ENCODE data around the gene LMNB1.
A peak's percentile ranks its signal among the peaks of the same experiment; 100 is the strongest.
"Not testable (repeated sequence)": the region's sequence is repeated elsewhere in the genome, so short reads cannot be mapped to it uniquely, and the experiment has no call there.

Gene LMNB1

GRCh38 chr5:126780165-126780827 lies 3.4 kb downstream of the LMNB1 start:
- peak; percentile 67 for DNase-seq

DNA sequence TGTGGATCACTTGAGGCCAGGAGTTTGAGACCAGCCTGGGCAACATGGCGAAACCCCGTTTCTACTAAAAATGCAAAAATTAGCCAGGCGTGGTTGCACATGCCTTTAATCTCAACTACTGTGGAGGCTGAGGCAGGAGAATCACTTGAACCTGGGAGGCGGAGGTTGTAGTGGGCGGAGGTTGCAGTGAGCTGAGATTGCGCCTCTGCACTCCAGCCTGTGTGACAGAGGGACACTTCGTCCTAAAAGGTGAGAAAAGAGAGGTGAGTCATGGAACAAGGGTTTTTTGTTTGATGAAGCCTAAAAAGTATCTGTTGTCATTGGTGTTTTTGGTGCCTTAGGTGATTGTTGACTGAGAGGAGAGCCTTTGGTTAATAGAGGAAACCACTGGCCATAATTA lies 11.5 kb downstream of the LMNB1 start:
- DNase-seq = not testable (repeated sequence)

- DNase-seq = no peak
Measured at GRCh38 chr5:126793097-126793496, 16.2 kb downstream of the LMNB1 start.

DNA sequence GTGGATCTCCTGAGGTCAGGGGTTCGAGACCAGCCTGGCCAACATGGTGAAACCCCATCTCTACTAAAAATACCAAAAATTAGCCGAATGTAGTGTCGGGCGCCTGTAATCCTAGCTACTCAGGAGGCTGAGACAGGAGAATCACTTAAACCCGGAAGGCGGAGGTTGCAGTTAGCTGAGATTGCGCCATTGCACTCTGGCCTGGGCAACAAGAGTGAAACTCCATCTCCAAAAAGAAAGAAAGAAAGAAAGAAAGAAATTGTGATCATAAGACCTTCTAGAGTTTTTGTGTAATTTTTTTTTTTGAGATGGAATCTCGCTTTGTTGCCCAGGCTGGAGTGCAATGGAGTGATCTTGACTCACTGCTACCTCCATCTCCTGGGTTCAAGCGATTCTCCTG lies 16.7 kb downstream of the LMNB1 start:
- not testable (repeated sequence) for DNase-seq

- DNase-seq = no peak
Measured at GRCh38 chr5:126794157-126794828, 17.4 kb downstream of the LMNB1 start.

- DNase-seq = no peak
Measured at GRCh38 chr5:126799780-126800179, 22.8 kb downstream of the LMNB1 start.

- DNase-seq = no peak
Measured at GRCh38 chr5:126801174-126801991, 24.4 kb downstream of the LMNB1 start.

DNA sequence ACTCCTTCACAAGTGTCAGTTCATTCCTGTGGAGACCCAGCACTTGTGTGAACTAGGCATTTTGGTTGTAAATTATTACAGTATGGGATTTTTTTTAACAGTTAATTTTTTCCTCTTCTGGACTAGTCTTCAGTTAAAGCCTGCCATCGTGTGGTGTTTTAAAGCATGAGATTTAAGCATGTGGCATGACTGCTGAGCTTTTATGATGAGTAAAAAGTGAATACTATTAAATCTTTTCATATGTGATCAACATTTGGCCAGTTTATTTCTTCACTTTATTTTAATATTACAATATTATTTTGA lies 25.0 kb downstream of the LMNB1 start:
- peak; percentile 17 for DNase-seq

GRCh38 chr5:126805063-126805462 lies 28.1 kb downstream of the LMNB1 start:
- DNase-seq = no peak

- DNase-seq = no peak
Measured at GRCh38 chr5:126808521-126808988, 31.6 kb downstream of the LMNB1 start.

DNA sequence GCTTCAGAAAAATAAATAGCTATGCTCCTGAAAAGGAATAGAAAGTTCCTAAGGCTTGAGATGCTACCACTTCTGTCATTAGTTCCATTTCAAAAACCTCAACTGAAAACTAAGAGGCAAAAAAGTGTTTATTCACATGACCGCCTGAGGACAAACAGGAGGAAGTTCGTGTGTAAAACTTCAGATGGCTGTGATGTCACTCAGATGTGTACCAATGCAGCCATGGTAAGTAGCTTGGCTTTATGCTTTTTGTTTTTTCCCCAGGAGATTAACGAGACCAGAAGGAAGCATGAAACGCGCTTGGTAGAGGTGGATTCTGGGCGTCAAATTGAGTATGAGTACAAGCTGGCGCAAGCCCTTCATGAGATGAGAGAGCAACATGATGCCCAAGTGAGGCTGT lies 33.0 kb downstream of the LMNB1 start:
- DNase-seq = no peak

- no peak for DNase-seq
Measured at GRCh38 chr5:126810596-126811380, 33.9 kb downstream of the LMNB1 start.

GRCh38 chr5:126811515-126812198 lies 34.7 kb downstream of the LMNB1 start:
- peak; percentile 43 for DNase-seq

GRCh38 chr5:126812199-126812570 lies 35.2 kb downstream of the LMNB1 start:
- DNase-seq = no peak

DNA sequence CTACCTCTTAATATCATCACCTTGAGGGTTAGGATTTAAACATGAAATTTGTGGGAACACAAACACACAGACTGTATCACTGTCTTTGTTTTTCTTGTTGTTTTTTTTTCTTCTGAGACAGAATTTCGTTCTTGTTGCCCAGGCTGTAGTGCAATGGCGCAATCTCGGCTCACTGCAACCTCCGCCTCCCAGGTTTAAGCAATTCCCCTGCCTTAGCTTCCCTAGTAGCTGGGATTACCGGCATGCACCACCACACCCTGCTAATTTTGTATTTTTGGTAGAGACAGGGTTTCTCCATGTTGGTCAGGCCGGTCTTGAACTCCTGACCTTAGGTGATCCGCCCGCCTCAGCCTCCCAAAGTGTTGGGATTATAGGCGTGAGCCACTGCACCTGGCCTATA lies 36.9 kb downstream of the LMNB1 start:
- DNase-seq = not testable (repeated sequence)

- DNase-seq = no peak
Measured at GRCh38 chr5:126814721-126815404, 37.9 kb downstream of the LMNB1 start.

GRCh38 chr5:126816649-126817048 lies 39.7 kb downstream of the LMNB1 start:
- DNase-seq = no peak

DNA sequence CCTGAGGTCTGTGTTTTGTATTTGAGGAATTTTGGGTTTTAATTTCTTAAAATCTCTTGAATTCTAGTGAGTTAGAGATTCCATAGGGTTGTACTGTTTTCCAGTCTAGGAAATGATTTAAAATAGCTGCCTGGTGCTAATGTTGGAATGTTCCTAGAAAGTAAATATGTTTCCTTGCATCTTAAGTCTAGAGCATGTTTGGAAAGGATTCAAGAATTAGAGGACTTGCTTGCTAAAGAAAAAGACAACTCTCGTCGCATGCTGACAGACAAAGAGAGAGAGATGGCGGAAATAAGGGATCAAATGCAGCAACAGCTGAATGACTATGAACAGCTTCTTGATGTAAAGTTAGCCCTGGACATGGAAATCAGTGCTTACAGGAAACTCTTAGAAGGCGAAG lies 41.8 kb downstream of the LMNB1 start:
- no peak for DNase-seq

- DNase-seq = no peak
Measured at GRCh38 chr5:126819253-126819652, 42.3 kb downstream of the LMNB1 start.

DNA sequence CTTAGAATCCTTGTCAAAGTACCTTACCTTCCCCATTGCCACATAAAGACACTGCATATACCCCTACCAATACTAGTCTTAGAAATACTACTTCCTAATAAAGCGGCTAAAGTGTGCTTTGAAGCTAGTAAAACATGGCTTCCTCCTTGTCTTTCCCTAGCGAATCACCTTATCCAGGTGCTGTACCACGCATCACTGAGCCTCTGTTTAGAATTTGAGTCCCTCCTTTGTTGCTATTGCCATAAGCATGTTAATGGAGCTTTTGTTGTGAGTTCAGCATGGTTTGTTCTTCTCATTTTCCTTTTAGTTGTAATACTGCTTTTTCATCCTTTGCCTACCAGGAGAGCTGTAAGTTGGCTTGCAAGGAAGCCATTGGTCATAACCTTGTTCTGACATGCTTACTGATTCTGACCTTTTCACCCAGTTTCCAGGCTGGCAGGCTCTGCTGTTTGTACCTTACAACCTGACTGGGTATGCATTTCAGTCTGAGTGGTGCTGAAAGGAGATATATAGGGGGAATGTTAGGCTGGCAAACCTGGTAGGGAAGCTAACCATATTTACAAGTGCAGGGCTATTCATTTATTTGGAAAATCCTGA lies 49.8 kb downstream of the LMNB1 start:
- no peak for DNase-seq

GRCh38 chr5:126829098-126829497 lies 52.2 kb downstream of the LMNB1 start:
- no peak for DNase-seq

GRCh38 chr5:126830061-126830460 lies 53.1 kb downstream of the LMNB1 start:
- no peak for DNase-seq

Data from CD4-positive, alpha-beta T cell treated with Interleukin-6 for 4 hours (primary cell).